Lower leg skin (tissue), 4 donors: ENCODE measurements around the gene PPP2R3A. TPM values are rescaled to one million over a fixed set of nuclear protein-coding genes. Genes with fewer than 3 reads are reported as not detected.

Source experiments
- DNase-seq, 2 donors: peaks; one replicate each; pipeline ENCODE4 v3.0.0-alpha.2; 2019; ENCODE audit warnings: low spot score in 2 of 2
- H3K4me3 ChIP-seq: fragments of 200-600 bp; sonication (generic); 2 replicates; pipeline ENCODE4 v1.5.1; 2017; ENCODE audit warnings: mild to moderate bottlenecking, low read depth; ENCODE audit not compliant: poor library complexity, severe bottlenecking
- POLR2A ChIP-seq, 2 donors: fragments of 450-650 bp; IDR thresholded peaks; one replicate each; pipeline ENCODE4 v1.6.1; 2016 to 2017; ENCODE audit warnings: antibody characterized with exemption in 2 of 2, mild to moderate bottlenecking in 1 of 2, moderate library complexity in 1 of 2
- WGBS, 2 donors: methylation state at CpG; one replicate each; pipeline ENCODE4 v1.1.5; 2018; 5-methylcytosine and 5-hydroxymethylcytosine counted together
- intact Hi-C: fragments of 100-400 bp; cut with DNase I; formaldehyde crosslinking; loops from one replicate; pipeline ENCODE4 v1.15.0; 2023; ENCODE audit warnings: low total_unique reads
- total RNA-seq, 4 donors: library from RNA; depleted of rRNA; stranded (reverse); fragments of >200 nt; gene quantifications; one replicate each; pipeline ENCODE4 v1.1.0, GENCODE V29; 2016
- TF ChIP-seq, protein P1 (sequence below), 3 donors: fragments of 450-650 bp; IDR thresholded peaks; one replicate each; pipeline ENCODE4 v1.5.1; 2016; ENCODE audit warnings: antibody characterized with exemption in 3 of 3, mild to moderate bottlenecking in 3 of 3, moderate library complexity in 2 of 3

PPP2R3A gene
- total RNA-seq, 4 donors from 2014 or later = 36.8 to 39.7 (median 38.5) TPM

DNA sequence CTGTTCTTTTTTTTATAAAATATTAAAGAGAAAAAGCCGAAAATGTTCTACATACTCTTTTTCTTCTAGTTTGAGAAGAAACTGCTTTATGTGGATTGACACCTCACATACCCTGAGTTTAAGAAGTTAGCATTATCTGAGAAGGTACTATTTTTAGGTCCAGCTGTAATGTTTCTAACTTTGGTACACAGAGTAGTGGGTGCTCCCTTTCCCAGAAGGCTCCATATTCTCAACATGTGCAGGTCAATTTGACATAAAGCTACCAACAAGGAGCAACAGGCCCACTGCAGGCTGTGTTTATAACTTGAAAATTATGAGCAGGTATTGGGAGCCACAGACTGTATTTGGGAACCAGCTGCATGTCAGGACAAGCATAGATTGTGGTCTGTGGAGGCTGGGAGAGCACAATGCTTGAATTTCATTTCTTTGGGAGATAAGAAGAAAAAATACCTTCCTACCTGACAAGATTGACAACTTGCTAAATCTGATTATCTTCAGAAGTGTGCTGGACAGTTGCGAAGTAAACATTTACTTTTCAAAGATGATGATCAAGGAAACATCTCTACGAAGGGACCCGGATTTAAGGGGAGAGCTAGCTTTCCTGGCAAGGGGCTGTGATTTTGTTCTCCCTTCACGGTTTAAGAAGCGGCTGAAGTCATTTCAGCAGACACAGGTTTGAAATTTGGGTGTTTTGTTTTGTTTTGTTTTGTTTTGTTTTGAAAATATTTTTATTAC is 57.2 kb downstream of the PPP2R3A start:
- no peak for DNase-seq
- intact Hi-C loops = no loop called here
- no peak overlapping the region for H3K4me3 ChIP-seq
- TF ChIP-seq, protein P1, sequence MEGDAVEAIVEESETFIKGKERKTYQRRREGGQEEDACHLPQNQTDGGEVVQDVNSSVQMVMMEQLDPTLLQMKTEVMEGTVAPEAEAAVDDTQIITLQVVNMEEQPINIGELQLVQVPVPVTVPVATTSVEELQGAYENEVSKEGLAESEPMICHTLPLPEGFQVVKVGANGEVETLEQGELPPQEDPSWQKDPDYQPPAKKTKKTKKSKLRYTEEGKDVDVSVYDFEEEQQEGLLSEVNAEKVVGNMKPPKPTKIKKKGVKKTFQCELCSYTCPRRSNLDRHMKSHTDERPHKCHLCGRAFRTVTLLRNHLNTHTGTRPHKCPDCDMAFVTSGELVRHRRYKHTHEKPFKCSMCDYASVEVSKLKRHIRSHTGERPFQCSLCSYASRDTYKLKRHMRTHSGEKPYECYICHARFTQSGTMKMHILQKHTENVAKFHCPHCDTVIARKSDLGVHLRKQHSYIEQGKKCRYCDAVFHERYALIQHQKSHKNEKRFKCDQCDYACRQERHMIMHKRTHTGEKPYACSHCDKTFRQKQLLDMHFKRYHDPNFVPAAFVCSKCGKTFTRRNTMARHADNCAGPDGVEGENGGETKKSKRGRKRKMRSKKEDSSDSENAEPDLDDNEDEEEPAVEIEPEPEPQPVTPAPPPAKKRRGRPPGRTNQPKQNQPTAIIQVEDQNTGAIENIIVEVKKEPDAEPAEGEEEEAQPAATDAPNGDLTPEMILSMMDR (IDR thresholded peaks at IDR 0.05) = no peak
- WGBS, 2 donors = 93 to 96% methylated on average over 6 of the region's 6 CpGs

DNA sequence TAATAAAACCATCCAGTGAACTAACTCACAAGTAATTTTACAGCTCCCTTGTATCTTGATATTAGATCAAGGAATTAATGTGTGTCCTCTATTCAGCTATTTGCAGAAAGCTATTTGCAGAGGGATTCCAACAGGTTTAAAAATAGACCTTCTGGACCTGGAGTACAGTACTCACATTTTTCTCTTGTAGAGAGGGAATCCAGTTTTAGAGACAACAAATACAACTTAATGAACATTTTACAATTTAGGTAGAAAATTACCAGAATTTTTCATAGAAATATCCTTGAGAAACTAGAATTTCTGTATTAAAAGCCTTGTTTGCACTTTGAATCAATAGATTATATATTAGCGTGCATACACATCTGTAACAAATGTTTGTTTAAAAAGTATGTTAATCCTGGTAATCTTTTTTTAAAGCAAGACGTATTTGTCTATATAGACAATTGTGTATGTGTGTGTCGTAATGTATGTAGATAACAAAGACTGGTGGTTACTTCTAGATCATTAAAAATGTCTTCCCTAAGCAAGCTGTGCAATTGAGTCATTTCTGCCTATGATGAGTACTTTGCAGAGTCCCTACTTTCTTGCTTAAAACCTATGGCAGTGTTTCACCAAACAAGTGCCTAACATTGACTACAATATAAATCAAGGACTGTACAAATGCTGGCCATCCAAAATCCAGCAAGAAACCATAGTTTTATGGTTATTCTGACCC is 57.9 kb downstream of the PPP2R3A start:
- no peak for DNase-seq
- intact Hi-C loops = no loop called here
- H3K4me3 ChIP-seq = no peak overlapping the region
- 91 to 92% methylated on average over 3 of the region's 3 CpGs for WGBS, 2 donors
- TF ChIP-seq, protein P1 (IDR thresholded peaks at IDR 0.05) = no peak
- no peak for TF ChIP-seq POLR2A (IDR thresholded peaks at IDR 0.05)

DNA sequence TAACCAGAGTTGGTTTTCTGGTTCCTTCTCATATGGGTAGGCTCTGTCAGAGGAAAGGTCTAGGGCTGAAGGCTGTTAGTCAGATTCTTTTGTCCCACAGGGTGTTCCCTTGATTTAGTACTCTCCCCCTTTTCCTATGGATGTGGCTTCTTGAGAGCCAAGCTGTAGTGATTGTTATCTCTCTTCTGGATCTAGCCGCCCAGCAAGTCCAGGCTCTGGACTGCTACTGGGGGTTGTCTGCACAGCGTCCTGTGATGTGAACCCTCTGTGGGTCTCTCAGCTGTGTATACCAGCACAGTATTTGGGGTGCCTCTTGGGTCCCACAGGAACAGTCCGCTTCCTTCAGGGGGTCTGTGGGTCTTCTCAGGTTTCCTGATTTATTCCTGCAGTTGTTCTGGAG is 70.8 kb downstream of the PPP2R3A start:
- DNase-seq = no peak
- 89 to 92% methylated on average over 3 of the region's 3 CpGs for WGBS, 2 donors
- no peak overlapping the region for H3K4me3 ChIP-seq
- no peak for TF ChIP-seq POLR2A (IDR thresholded peaks at IDR 0.05)
- TF ChIP-seq, protein P1 (IDR thresholded peaks at IDR 0.05) = no peak
- intact Hi-C loops = no loop called here

DNA sequence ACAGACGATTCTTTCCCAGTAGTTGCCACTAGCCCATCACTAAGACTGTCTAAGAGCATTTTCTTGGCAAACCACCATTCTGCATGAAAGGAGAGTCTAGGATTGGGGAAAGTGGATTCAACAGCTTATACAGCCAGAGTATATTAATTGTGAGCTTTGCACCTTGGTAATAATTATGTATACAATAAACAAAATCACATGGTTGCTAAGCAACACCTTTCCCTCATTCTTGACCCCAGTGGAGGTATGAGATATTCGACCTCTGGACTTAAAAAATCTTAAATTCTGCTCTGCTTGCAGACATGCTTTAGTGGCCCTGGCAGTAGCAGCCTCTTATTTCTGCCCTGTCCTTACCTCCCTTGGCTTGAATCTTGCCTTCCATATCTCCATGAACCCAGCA is 73.1 kb downstream of the PPP2R3A start:
- intact Hi-C loops = no loop called here
- no peak for DNase-seq
- H3K4me3 ChIP-seq = no peak overlapping the region
- TF ChIP-seq, protein P1 (IDR thresholded peaks at IDR 0.05) = no peak
- TF ChIP-seq POLR2A (IDR thresholded peaks at IDR 0.05) = no peak
- WGBS, 2 donors = 75 to 82% methylated on average over 2 of the region's 2 CpGs

DNA sequence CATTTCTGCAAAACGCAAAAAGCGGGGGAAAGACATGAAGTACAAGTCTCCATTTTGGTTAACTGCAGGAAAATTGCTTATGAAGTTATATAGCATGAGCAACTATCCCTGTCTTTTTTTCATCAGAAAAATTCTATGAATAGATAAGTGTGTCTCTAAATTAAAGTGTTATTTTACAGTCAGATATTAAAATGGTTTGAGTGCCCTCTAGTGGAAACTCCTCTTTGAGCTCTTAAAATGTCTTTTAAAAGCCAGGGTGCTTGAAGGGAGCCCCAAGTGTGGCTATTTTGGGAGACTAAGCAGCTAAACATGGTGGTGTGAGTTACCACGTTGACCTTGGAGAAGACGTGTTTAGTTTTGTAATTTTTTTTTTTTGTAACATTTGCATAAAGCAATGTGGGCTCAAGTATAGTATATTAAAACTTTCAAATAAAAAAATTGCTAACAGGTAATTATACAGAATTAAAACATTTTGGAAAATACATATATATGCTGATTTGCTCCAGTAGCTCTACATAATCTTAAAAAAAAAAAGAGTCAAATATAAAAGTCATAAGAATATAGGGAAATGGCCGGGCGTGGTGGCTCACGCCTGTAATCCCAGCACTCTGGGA is 77.2 kb downstream of the PPP2R3A start:
- 70 to 72% methylated on average over 7 of the region's 7 CpGs for WGBS, 2 donors
- intact Hi-C loops = loop anchor here (5.0 kb wide), 1 partner anchor 135 kb away; no protein-coding TSS in a partner anchor
- no peak for DNase-seq
- no peak overlapping the region for H3K4me3 ChIP-seq
- TF ChIP-seq, protein P1 (IDR thresholded peaks at IDR 0.05) = no peak
- TF ChIP-seq POLR2A (IDR thresholded peaks at IDR 0.05) = no peak
